Measurements from ENCODE around the gene CUEDC1.

GRCh38 chr17:57962279-57963148 lies 7.3 kb upstream of the CUEDC1 start:
- TF ChIP-seq, protein P1, sequence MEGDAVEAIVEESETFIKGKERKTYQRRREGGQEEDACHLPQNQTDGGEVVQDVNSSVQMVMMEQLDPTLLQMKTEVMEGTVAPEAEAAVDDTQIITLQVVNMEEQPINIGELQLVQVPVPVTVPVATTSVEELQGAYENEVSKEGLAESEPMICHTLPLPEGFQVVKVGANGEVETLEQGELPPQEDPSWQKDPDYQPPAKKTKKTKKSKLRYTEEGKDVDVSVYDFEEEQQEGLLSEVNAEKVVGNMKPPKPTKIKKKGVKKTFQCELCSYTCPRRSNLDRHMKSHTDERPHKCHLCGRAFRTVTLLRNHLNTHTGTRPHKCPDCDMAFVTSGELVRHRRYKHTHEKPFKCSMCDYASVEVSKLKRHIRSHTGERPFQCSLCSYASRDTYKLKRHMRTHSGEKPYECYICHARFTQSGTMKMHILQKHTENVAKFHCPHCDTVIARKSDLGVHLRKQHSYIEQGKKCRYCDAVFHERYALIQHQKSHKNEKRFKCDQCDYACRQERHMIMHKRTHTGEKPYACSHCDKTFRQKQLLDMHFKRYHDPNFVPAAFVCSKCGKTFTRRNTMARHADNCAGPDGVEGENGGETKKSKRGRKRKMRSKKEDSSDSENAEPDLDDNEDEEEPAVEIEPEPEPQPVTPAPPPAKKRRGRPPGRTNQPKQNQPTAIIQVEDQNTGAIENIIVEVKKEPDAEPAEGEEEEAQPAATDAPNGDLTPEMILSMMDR (IDR thresholded peaks at IDR 0.05; ENCODE audit: poor library complexity) = no peak
- TF ChIP-seq EZH2 (IDR thresholded peaks at IDR 0.05; ENCODE audit: borderline replicate concordance) = no peak

Measured in hepatocyte (in vitro differentiated cells).